Uterus (tissue), 4 donors: ENCODE results near the gene C6orf89. TPM values are rescaled to one million over a fixed set of nuclear protein-coding genes. Genes with fewer than 3 reads are reported as not detected.
"Not testable (repeated sequence)": the region's sequence is repeated elsewhere in the genome, so short reads cannot be mapped to it uniquely, and the experiment has no call there.

ENCODE experiments used
- DNase-seq, 2 donors: peaks; one replicate each; pipeline ENCODE4 v3.0.0-alpha.2; 2019 to 2020
- H3K27ac ChIP-seq, 2 donors: fragments of 200-600 bp; sonication (generic); 1 replicate in 1 of 2; 2 replicates in 1 of 2; pipeline ENCODE4 v1.5.1; 2016 to 2018
- H3K27me3 ChIP-seq, 2 donors: fragments of 200-600 bp; sonication (generic); one replicate each; pipeline ENCODE4 v1.5.1; 2018 to 2019; ENCODE audit warnings: control low read depth in 1 of 2
- H3K36me3 ChIP-seq, 2 donors: fragments of 200-600 bp; sonication (generic); one replicate each; pipeline ENCODE4 v1.5.1; 2019; ENCODE audit warnings: control low read depth in 1 of 2
- H3K4me1 ChIP-seq, 2 donors: fragments of 200-600 bp; sonication (generic); one replicate each; pipeline ENCODE4 v1.5.1; 2018 to 2019; ENCODE audit warnings: control low read depth in 1 of 2
- H3K4me3 ChIP-seq, 2 donors: fragments of 200-600 bp; sonication (generic); 1 replicate in 1 of 2; 2 replicates in 1 of 2; pipeline ENCODE4 v1.5.1; 2018 to 2019; ENCODE audit warnings: mild to moderate bottlenecking in 1 of 2
- H3K9me3 ChIP-seq, 2 donors: fragments of 200-600 bp; sonication (generic); one replicate each; pipeline ENCODE4 v1.5.1; 2019; ENCODE audit warnings: control low read depth in 1 of 2
- POLR2A ChIP-seq, 2 donors: fragments of 450-650 bp; IDR thresholded peaks; one replicate each; pipeline ENCODE4 v1.6.1; 2016; ENCODE audit warnings: antibody characterized with exemption in 2 of 2, mild to moderate bottlenecking in 1 of 2, moderate library complexity in 1 of 2
- intact Hi-C: fragments of 100-400 bp; cut with DNase I; formaldehyde crosslinking; loops from one replicate; pipeline ENCODE4 v1.15.1; 2023; ENCODE audit warnings: low total_unique reads
- total RNA-seq, 4 donors: library from RNA; depleted of rRNA in 3 of 4; stranded (reverse); fragments of >200 nt in 3 of 4; gene quantifications; one replicate each; pipeline versions ENCODE4 v1.1.0 to v1.2.4, GENCODE V29; 2014 to 2023
- TF ChIP-seq, protein P1 (sequence below), 4 experiments: fragments of 200-600 bp in 2 of 4; fragments of 450-650 bp in 2 of 4; sonication (generic) in 2 of 4; IDR thresholded peaks; one replicate each; pipeline ENCODE4 v1.5.1; 2016 to 2019; ENCODE audit warnings: antibody characterized with exemption in 4 of 4, mild to moderate bottlenecking in 2 of 4, moderate library complexity in 1 of 4
- donor health status: DM: yes; HTN: yes; CAD: no.

Gene C6orf89
- total RNA-seq, 4 donors from 2014 or later = 21.3 to 67.9 (median 42.6) TPM

DNA sequence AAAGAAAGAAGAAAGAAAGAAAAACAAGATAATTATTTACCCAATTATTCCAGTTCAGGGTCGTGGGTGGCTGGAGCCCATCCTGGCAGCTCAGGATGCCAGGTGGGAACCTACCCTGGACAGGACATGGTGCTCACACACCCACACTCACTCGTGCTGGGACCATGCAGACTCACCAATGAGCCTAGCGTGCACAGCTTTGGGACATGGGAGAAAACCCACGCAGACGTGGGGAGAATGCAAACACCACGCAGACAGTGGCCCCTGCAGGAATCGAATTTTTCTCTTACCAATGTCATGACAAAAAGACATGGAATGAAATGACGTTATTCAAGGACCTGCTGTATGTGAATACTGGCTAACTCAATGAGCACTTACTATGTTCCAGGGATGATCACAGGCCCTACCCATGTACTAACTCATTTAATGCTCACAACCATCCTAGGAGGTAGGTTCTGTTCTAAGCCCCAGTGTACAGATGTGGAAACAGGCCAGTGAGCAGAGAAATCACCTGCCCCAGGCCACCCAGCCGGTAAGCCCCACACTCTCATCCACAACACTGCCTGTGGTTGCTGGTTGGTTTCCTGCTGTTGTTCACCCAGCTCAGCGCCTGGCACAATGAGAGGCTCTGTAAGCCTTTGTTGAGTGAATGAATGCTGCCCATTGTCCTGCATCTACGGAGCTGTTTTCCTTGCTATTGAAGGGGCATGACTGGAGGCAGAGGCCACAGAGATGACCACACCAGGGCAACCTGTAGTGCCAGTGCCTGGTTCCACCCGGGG lies 62.0 kb downstream of the C6orf89 start:
- no peaks in the 10 kb centered on the region for H3K27me3 ChIP-seq

DNA sequence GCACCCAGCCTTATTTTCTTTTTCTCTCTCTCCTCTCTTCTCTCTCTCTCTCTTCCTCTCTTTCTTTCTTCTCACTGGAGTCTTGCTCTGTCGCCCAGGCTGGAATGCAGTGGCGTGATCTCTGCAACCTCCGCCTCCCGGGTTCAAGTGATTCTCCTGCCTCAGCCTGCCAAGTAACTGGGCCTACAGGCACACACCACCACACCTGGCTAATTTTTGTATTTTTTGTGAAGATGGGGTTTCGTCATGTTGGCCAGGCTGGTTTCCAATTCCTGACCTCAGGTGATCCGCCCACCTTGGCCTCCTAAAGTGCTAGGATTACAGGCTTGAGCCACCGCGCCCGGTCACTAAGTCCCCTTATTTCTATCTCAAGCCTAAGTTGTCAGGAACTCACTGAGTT lies 63.3 kb downstream of the C6orf89 start:
- H3K27ac ChIP-seq, H3K27me3 ChIP-seq, H3K4me3 ChIP-seq, H3K4me1 ChIP-seq, DNase-seq, H3K36me3 ChIP-seq, H3K9me3 ChIP-seq, intact Hi-C loops: not testable (repeated sequence)

More for the DNA sequence above, 62.0 kb downstream of the C6orf89 start:
- Histone ChIP-seq H3K27ac (no peak overlapping the region), H3K36me3 (no peaks in the 10 kb centered on the region), H3K4me3 (no peak overlapping the region), H3K4me1 (no peaks in the 10 kb centered on the region), H3K9me3 (no peaks in the 10 kb centered on the region)
- no peak for DNase-seq
- intact Hi-C loops = no loop called here
- TF ChIP-seq, protein P1, sequence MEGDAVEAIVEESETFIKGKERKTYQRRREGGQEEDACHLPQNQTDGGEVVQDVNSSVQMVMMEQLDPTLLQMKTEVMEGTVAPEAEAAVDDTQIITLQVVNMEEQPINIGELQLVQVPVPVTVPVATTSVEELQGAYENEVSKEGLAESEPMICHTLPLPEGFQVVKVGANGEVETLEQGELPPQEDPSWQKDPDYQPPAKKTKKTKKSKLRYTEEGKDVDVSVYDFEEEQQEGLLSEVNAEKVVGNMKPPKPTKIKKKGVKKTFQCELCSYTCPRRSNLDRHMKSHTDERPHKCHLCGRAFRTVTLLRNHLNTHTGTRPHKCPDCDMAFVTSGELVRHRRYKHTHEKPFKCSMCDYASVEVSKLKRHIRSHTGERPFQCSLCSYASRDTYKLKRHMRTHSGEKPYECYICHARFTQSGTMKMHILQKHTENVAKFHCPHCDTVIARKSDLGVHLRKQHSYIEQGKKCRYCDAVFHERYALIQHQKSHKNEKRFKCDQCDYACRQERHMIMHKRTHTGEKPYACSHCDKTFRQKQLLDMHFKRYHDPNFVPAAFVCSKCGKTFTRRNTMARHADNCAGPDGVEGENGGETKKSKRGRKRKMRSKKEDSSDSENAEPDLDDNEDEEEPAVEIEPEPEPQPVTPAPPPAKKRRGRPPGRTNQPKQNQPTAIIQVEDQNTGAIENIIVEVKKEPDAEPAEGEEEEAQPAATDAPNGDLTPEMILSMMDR (IDR thresholded peaks at IDR 0.05) = no peak
- TF ChIP-seq POLR2A (IDR thresholded peaks at IDR 0.05) = no peak

DNA sequence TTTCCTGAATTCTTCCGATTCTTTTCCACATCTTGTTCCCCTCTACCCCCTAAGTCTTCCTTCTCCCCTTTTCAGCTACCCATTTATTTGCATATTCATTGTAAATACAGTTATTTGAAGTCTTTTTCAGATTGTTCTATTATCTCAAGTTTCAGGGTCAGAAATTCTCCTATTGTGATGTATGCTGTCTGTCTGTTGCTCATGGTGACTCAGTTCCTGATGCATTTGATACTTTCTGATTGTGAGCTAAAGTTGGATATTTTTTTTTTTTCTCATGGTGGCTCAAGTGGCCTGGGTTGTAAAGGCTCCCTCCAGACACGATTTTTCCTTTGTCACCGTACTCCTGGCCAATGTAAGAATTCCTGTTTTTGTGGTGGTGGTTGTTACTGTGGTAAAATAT lies 63.9 kb downstream of the C6orf89 start:
- intact Hi-C loops = no loop called here
- H3K9me3 ChIP-seq = no peaks in the 10 kb centered on the region
- H3K36me3 ChIP-seq = no peaks in the 10 kb centered on the region
- no peaks in the 10 kb centered on the region for H3K27me3 ChIP-seq
- H3K27ac ChIP-seq = no peak overlapping the region
- DNase-seq = no peak
- no peak for TF ChIP-seq POLR2A (IDR thresholded peaks at IDR 0.05)
- TF ChIP-seq, protein P1 (IDR thresholded peaks at IDR 0.05) = no peak
- no peak overlapping the region for H3K4me3 ChIP-seq
- H3K4me1 ChIP-seq = no peaks in the 10 kb centered on the region

- Histone ChIP-seq H3K27me3 (no peaks in the 10 kb centered on the region), H3K4me3 (no peak overlapping the region), H3K36me3 (no peaks in the 10 kb centered on the region), H3K4me1 (no peaks in the 10 kb centered on the region), H3K9me3 (no peaks in the 10 kb centered on the region), H3K27ac (no peak overlapping the region)
- TF ChIP-seq POLR2A (IDR thresholded peaks at IDR 0.05) = no peak
- TF ChIP-seq, protein P1 (IDR thresholded peaks at IDR 0.05) = no peak
- intact Hi-C loops = no loop called here
- no peak for DNase-seq
Measured at GRCh38 chr6:36953931-36954261, 68.1 kb downstream of the C6orf89 start.

DNA sequence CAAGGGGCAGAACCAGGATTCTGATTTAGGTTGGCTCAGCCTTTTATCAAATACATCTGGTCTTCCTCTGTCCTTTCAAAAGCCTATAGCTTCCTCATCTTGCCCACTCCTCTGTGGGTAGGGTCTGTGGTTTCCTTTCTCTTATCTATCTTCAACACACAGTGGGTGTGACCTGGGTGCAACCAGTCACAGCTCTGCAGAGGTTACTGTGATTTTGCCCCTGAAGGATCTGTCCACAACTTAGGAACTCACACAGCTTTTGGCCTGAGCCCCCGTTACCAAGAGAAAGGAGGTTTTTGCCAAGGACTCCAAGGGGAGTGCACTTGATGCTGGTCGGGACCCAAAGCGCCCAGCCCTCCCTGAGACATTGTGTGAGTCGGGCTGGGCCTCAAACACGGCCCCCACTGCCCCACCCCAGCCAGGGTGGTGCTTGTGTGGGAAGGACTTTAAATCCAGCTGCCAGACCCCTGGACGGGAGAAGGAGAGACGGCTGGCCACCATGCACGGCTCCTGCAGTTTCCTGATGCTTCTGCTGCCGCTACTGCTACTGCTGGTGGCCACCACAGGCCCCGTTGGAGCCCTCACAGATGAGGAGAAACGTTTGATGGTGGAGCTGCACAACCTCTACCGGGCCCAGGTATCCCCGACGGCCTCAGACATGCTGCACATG lies 68.6 kb downstream of the C6orf89 start, which contains the start of gene PI16:
Gene PI16, plus strand, starts transcription at position 477 of the 670 bp plus-strand sequence. Its CDS starts 23 bp downstream, at position 500.
- intact Hi-C loops = no loop called here
- no peak for DNase-seq
- H3K4me3 ChIP-seq = no peak within 1 kb of the TSS

More for the DNA sequence above, 68.6 kb downstream of the C6orf89 start, which contains the start of gene PI16:
- Histone ChIP-seq H3K4me1 (no peaks in the 10 kb centered on the region), H3K9me3 (no peaks in the 10 kb centered on the region), H3K36me3 (no peaks in the 10 kb centered on the region), H3K27me3 (no peaks in the 10 kb centered on the region), H3K27ac (no peak within 1 kb of the TSS)
- TF ChIP-seq, protein P1 (IDR thresholded peaks at IDR 0.05) = no peak
- TF ChIP-seq POLR2A (IDR thresholded peaks at IDR 0.05) = no peak
